ENCODE measurements around the gene OBI1. TPM values are rescaled to one million over a fixed set of nuclear protein-coding genes. Genes with fewer than 3 reads are reported as not detected.

Gene OBI1
- total RNA-seq, 1 experiment from 2014 or later, result 7.9 TPM

GRCh38 chr13:78596736-78597601, 62.0 kb downstream of the OBI1 start:
- ChIA-PET CTCF (no interaction called here), POLR2A (ENCODE audit: unreplicated experiment) (no interaction called here)
- H3K36me3 ChIP-seq (ENCODE audit: low read depth, low read length), result no peaks in the 10 kb centered on the region
- no peak overlapping the region for H3K27ac ChIP-seq (ENCODE audit: low read length)
- intact Hi-C loops (cut with micrococcal nuclease), result loop anchor here (10.0 kb wide), 1 partner anchor 148 kb away; no protein-coding TSS in a partner anchor
- TF ChIP-seq CTCF (conservative IDR thresholded peaks at IDR 0.05; ENCODE audit: low read depth, low read length) (no peak), EZH2 (IDR thresholded peaks at IDR 0.05; ENCODE audit: low read length, unreplicated experiment) (no peak)
- no peaks in the 10 kb centered on the region for H4K20me1 ChIP-seq (ENCODE audit: low read length)
- H3F3A ChIP-seq (ENCODE audit: low read length, unreplicated experiment), result no peaks in the 10 kb centered on the region
- no peaks in the 10 kb centered on the region for H3K4me1 ChIP-seq (ENCODE audit: insufficient read depth, low read length)
- H2AFZ ChIP-seq (ENCODE audit: low read length), result no peak overlapping the region
- H3K27me3 ChIP-seq (ENCODE audit: low read length), result peaks cover 81% of the 10 kb centered on the region
- BruUV-seq (replicated peaks), result no TSS peak
- H3K4me3 ChIP-seq (ENCODE audit: low read length), result no peak overlapping the region
- H3K79me2 ChIP-seq (ENCODE audit: low read length), result no peaks in the 10 kb centered on the region
- H3K4me2 ChIP-seq (ENCODE audit: low read length), result no peak overlapping the region
- no peaks in the 10 kb centered on the region for H3K9me3 ChIP-seq (ENCODE audit: low read length)
- no peak for ATAC-seq
- H3K9me2 ChIP-seq (replicated peaks; ENCODE audit: low read length), result no peaks in the 10 kb centered on the region
- DNase-seq, result no peak
- no peak overlapping the region for H3K9ac ChIP-seq (ENCODE audit: low read length)

- no TSS peak for BruUV-seq (replicated peaks)
- Histone ChIP-seq H3K9me2 (replicated peaks; ENCODE audit: low read length) (no peaks in the 10 kb centered on the region), H2AFZ (ENCODE audit: low read length) (no peak overlapping the region), H3K27me3 (ENCODE audit: low read length) (peaks cover 85% of the 10 kb centered on the region), H3K36me3 (ENCODE audit: low read depth, low read length) (no peaks in the 10 kb centered on the region), H3K9me3 (ENCODE audit: low read length) (no peaks in the 10 kb centered on the region), H4K20me1 (ENCODE audit: low read length) (no peaks in the 10 kb centered on the region), H3K79me2 (ENCODE audit: low read length) (no peaks in the 10 kb centered on the region), H3K4me1 (ENCODE audit: insufficient read depth, low read length) (no peaks in the 10 kb centered on the region), H3K27ac (ENCODE audit: low read length) (no peak overlapping the region), H3F3A (ENCODE audit: low read length, unreplicated experiment) (no peaks in the 10 kb centered on the region), H3K4me3 (ENCODE audit: low read length) (no peak overlapping the region), H3K9ac (ENCODE audit: low read length) (no peak overlapping the region), H3K4me2 (ENCODE audit: low read length) (no peak overlapping the region)
- CTCF ChIA-PET, result no interaction called here
- ATAC-seq (no peak), DNase-seq (no peak)
- POLR2A ChIA-PET (ENCODE audit: unreplicated experiment), result no interaction called here
- intact Hi-C loops (cut with micrococcal nuclease), result loop anchor here (10.0 kb wide), 1 partner anchor 148 kb away; no protein-coding TSS in a partner anchor
- TF ChIP-seq EZH2phosphoT487 (IDR thresholded peaks at IDR 0.05; ENCODE audit: borderline replicate concordance, low read length), result no peak
- TF ChIP-seq EZH2 (IDR thresholded peaks at IDR 0.05; ENCODE audit: low read length, unreplicated experiment), result no peak
- no peak for TF ChIP-seq CTCF (conservative IDR thresholded peaks at IDR 0.05; ENCODE audit: low read depth, low read length)
Measured at GRCh38 chr13:78596399-78596735, 62.6 kb downstream of the OBI1 start.

Measured in PC-3 (cell line).